Measurements from ENCODE around the gene TBC1D9B. TPM values are rescaled to one million over a fixed set of nuclear protein-coding genes. Genes with fewer than 3 reads are reported as not detected.

The TBC1D9B gene
- polyA plus RNA-seq, 1 experiment: 41.1 TPM

- H3K4me3 ChIP-seq (ENCODE audit: low read depth, low read length): no peak overlapping the region
- ChIA-PET POLR2A (interaction anchor here (3.2 kb wide), 1 partner anchor 9 kb away, joined by 14 read pairs; the partner anchor contains the start of gene SQSTM1), CTCF (interaction anchor here (0.7 kb wide), 1 partner anchor 109 kb away, joined by 3 read pairs; no protein-coding TSS in a partner anchor)
- H3K27ac ChIP-seq (ENCODE audit: low read depth, low read length): peak overlapping the region; percentile 39
- TF ChIP-seq, protein P1, sequence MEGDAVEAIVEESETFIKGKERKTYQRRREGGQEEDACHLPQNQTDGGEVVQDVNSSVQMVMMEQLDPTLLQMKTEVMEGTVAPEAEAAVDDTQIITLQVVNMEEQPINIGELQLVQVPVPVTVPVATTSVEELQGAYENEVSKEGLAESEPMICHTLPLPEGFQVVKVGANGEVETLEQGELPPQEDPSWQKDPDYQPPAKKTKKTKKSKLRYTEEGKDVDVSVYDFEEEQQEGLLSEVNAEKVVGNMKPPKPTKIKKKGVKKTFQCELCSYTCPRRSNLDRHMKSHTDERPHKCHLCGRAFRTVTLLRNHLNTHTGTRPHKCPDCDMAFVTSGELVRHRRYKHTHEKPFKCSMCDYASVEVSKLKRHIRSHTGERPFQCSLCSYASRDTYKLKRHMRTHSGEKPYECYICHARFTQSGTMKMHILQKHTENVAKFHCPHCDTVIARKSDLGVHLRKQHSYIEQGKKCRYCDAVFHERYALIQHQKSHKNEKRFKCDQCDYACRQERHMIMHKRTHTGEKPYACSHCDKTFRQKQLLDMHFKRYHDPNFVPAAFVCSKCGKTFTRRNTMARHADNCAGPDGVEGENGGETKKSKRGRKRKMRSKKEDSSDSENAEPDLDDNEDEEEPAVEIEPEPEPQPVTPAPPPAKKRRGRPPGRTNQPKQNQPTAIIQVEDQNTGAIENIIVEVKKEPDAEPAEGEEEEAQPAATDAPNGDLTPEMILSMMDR (IDR thresholded peaks at IDR 0.05; ENCODE audit: low read depth, low read length): no peak
- no peaks in the 10 kb centered on the region for H3K27me3 ChIP-seq (ENCODE audit: control insufficient read depth, insufficient read depth, low read length)
- H3K9me3 ChIP-seq (ENCODE audit: control insufficient read depth, insufficient read depth, low read length): peaks cover 5% of the 10 kb centered on the region
- DNase-seq (ENCODE audit: low read depth, low spot score): no peak
Measured at GRCh38 chr5:179829732-179830435, 77.8 kb downstream of the TBC1D9B start.

DNA sequence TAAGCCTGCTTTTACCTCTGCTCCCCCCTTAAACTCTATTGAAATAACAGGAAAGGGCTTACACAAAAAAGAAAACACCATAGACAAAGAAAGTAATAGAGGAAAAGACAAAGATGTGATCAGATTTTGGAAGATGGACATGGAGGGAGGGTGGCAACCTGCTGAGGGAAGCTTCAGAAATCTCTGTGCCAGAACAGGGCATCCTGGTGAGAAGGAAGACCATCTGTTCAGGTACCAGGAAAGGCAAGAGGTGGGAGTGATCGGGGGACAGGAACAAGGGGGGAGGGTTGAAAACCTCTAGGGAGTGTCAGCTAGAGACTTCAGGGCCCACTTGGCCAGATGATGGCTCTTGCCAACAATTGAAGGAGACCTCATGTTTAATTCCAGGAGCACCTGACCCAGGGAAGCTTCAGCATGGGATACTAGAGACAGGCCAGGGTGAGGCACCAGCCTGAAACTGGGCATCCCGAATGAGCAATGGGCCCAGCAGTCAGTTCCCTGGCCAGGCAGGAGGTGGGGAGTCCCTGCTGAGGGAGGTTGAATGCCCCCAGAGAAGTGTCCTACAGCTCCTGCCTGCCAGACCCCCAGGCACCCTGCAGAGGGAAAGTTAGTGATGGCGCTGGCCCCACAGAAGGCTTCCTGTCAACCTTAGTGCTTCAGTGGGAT lies 78.8 kb downstream of the TBC1D9B start:
- peak overlapping the region; percentile 39 for H3K27ac ChIP-seq (ENCODE audit: low read depth, low read length)
- H3K4me3 ChIP-seq (ENCODE audit: low read depth, low read length): no peak overlapping the region
- peaks cover 5% of the 10 kb centered on the region for H3K9me3 ChIP-seq (ENCODE audit: control insufficient read depth, insufficient read depth, low read length)
- DNase-seq (ENCODE audit: low read depth, low spot score): no peak
- POLR2A ChIA-PET: interaction anchor here (0.7 to 3.2 kb wide), 2 partner anchors 8 to 186 kb away, joined by 5 to 14 read pairs; partner anchors contain the start of gene SQSTM1
- no peaks in the 10 kb centered on the region for H3K27me3 ChIP-seq (ENCODE audit: control insufficient read depth, insufficient read depth, low read length)
- TF ChIP-seq, protein P1 (IDR thresholded peaks at IDR 0.05; ENCODE audit: low read depth, low read length): no peak
- CTCF ChIA-PET: no interaction called here

GRCh38 chr5:179827680-179828079 lies 80.0 kb downstream of the TBC1D9B start:
- Histone ChIP-seq H3K27ac (ENCODE audit: low read depth, low read length) (no peak overlapping the region), H3K27me3 (ENCODE audit: control insufficient read depth, insufficient read depth, low read length) (no peaks in the 10 kb centered on the region), H3K9me3 (ENCODE audit: control insufficient read depth, insufficient read depth, low read length) (peaks cover 5% of the 10 kb centered on the region), H3K4me3 (ENCODE audit: low read depth, low read length) (no peak overlapping the region)
- TF ChIP-seq, protein P1 (IDR thresholded peaks at IDR 0.05; ENCODE audit: low read depth, low read length): no peak
- ChIA-PET POLR2A (interaction anchor here (0.5 to 0.8 kb wide), 2 partner anchors 9 to 19 kb away, joined by 4 to 6 read pairs; no protein-coding TSS in a partner anchor), CTCF (no interaction called here)
- no peak for DNase-seq (ENCODE audit: low read depth, low spot score)

DNA sequence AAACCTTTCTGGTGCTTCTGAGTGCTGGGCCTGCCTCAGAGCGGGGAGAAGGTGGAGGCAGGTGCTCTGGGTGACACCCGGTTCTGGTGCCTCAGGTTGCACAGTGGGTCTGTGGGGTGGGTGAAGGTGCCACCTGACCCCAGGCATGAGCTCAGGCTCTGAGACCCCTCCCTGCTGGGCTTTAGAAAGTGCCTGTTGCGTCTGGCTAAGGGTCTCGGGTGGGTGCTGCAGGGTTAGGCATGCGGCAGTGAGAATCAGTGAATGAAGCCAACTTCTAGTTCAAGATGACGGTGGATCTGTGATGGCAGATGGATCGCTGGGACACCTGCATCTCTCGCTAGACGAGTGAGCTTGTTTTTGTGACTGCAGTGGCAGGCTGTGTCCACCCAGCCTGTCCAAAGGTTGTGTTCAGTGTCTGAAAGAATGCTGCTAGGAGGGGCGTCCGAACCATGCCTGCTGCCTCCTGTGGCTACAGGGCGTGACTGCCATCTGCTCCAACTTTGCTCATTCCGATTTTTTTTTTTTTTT lies 82.0 kb downstream of the TBC1D9B start:
- peaks cover 5% of the 10 kb centered on the region for H3K9me3 ChIP-seq (ENCODE audit: control insufficient read depth, insufficient read depth, low read length)
- TF ChIP-seq, protein P1 (IDR thresholded peaks at IDR 0.05; ENCODE audit: low read depth, low read length): no peak
- no peak overlapping the region for H3K27ac ChIP-seq (ENCODE audit: low read depth, low read length)
- ChIA-PET POLR2A (interaction anchor here (0.6 to 0.7 kb wide), 2 partner anchors 29 to 678 kb away, joined by 3 to 7 read pairs; no protein-coding TSS in a partner anchor), CTCF (interaction anchor here (0.7 kb wide), 1 partner anchor 32 kb away, joined by 3 read pairs; no protein-coding TSS in a partner anchor)
- H3K4me3 ChIP-seq (ENCODE audit: low read depth, low read length): no peak overlapping the region; the same call in 1 of the 2 replicates
- DNase-seq (ENCODE audit: low read depth, low spot score): no peak
- no peaks in the 10 kb centered on the region for H3K27me3 ChIP-seq (ENCODE audit: control insufficient read depth, insufficient read depth, low read length)

Measured in AG04450 (cell line).